ENCODE measurements around the gene TBC1D22A. TPM values are rescaled to one million over a fixed set of nuclear protein-coding genes. Genes with fewer than 3 reads are reported as not detected.

TBC1D22A gene
- total and polyA plus RNA-seq, 2 experiments from 2014 or later, result 9.6 to 13.3 TPM

DNA sequence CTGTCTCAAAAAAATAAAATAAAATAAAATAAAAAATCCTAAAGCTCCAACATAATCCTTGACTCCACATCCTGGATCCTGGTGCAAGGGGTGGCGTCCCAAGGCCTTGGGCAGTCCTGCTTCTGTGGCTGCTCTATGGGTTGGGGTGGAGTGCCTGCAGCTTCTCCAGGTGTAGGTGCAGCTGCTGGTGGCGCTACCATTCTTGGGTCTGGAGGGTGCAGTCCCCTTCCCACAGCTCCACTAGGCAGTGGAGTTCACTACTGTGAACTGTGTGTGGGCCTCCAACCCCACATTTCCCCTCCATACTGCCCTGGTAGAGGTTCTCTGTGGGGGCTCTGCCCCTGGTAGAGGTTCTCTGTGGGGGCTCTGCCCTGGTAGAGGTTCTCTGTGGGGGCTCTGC lies 6.9 kb upstream of the TBC1D22A start (continued):
- TF ChIP-seq, protein P1, sequence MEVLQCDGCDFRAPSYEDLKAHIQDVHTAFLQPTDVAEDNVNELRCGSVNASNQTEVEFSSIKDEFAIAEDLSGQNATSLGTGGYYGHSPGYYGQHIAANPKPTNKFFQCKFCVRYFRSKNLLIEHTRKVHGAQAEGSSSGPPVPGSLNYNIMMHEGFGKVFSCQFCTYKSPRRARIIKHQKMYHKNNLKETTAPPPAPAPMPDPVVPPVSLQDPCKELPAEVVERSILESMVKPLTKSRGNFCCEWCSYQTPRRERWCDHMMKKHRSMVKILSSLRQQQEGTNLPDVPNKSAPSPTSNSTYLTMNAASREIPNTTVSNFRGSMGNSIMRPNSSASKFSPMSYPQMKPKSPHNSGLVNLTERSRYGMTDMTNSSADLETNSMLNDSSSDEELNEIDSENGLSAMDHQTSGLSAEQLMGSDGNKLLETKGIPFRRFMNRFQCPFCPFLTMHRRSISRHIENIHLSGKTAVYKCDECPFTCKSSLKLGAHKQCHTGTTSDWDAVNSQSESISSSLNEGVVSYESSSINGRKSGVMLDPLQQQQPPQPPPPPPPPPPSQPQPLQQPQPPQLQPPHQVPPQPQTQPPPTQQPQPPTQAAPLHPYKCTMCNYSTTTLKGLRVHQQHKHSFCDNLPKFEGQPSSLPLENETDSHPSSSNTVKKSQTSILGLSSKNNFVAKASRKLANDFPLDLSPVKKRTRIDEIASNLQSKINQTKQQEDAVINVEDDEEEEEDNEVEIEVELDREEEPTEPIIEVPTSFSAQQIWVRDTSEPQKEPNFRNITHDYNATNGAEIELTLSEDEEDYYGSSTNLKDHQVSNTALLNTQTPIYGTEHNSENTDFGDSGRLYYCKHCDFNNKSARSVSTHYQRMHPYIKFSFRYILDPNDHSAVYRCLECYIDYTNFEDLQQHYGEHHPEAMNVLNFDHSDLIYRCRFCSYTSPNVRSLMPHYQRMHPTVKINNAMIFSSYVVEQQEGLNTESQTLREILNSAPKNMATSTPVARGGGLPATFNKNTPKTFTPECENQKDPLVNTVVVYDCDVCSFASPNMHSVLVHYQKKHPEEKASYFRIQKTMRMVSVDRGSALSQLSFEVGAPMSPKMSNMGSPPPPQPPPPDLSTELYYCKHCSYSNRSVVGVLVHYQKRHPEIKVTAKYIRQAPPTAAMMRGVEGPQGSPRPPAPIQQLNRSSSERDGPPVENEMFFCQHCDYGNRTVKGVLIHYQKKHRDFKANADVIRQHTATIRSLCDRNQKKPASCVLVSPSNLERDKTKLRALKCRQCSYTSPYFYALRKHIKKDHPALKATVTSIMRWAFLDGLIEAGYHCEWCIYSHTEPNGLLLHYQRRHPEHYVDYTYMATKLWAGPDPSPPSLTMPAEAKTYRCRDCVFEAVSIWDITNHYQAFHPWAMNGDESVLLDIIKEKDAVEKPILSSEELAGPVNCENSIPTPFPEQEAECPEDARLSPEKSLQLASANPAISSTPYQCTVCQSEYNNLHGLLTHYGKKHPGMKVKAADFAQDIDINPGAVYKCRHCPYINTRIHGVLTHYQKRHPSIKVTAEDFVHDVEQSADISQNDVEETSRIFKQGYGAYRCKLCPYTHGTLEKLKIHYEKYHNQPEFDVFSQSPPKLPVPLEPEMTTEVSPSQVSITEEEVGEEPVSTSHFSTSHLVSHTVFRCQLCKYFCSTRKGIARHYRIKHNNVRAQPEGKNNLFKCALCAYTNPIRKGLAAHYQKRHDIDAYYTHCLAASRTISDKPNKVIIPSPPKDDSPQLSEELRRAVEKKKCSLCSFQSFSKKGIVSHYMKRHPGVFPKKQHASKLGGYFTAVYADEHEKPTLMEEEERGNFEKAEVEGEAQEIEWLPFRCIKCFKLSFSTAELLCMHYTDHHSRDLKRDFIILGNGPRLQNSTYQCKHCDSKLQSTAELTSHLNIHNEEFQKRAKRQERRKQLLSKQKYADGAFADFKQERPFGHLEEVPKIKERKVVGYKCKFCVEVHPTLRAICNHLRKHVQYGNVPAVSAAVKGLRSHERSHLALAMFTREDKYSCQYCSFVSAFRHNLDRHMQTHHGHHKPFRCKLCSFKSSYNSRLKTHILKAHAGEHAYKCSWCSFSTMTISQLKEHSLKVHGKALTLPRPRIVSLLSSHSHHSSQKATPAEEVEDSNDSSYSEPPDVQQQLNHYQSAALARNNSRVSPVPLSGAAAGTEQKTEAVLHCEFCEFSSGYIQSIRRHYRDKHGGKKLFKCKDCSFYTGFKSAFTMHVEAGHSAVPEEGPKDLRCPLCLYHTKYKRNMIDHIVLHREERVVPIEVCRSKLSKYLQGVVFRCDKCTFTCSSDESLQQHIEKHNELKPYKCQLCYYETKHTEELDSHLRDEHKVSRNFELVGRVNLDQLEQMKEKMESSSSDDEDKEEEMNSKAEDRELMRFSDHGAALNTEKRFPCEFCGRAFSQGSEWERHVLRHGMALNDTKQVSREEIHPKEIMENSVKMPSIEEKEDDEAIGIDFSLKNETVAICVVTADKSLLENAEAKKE (CRISPR knock-in tag; IDR thresholded peaks at IDR 0.05), result no peak
- TF ChIP-seq STAT1 (IDR thresholded peaks at IDR 0.05; ENCODE audit: unreplicated experiment) (no peak), POLR2AphosphoS5 (IDR thresholded peaks at IDR 0.05; ENCODE audit: low read depth) (no peak), EZH2 (IDR thresholded peaks at IDR 0.05; ENCODE audit: low read depth, unreplicated experiment) (no peak)

DNA sequence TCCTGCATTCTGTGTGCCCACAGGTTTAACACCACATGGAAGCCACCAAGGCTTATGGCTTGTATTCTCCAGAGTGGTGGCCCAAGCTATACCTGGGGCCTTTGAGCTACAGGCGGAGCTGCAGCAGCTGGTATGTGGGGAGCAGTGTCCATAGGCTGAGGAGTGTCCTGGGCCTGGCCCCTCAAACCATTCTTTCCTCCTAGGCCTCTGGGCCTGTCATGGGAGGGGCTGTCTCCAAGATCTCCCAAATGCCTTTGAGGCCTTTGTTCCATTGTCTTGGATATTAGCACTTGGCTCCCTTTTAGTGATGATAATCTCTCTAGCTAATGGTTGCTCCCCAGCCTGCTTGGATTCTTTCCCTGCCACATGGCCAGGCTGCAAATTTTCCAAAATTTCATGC lies 6.4 kb upstream of the TBC1D22A start:
- Histone ChIP-seq H3K79me2 (replicated peaks; ENCODE audit: insufficient read depth) (peaks cover 5% of the 10 kb centered on the region), H3K4me3 (no peak overlapping the region), H4K20me1 (replicated peaks; ENCODE audit: insufficient read depth) (no peaks in the 10 kb centered on the region), H3F3A (replicated peaks; ENCODE audit: low read depth) (peaks cover 11% of the 10 kb centered on the region; the same call in 1 of the 2 replicates), H3K4me1 (ENCODE audit: insufficient read depth) (no peaks in the 10 kb centered on the region), H3K27me3 (ENCODE audit: insufficient read depth) (no peaks in the 10 kb centered on the region), H3K9me2 (ENCODE audit: insufficient read depth) (no peaks in the 10 kb centered on the region), H2AFZ (no peak overlapping the region), H3K4me2 (no peak overlapping the region), H3K27ac (ENCODE audit: low read depth) (no peak overlapping the region), H3K36me3 (ENCODE audit: insufficient read depth) (peaks cover 5% of the 10 kb centered on the region)
- Mint-ChIP-seq H3K9me3 (peaks cover 43% of the 10 kb centered on the region), H3K36me3 (ENCODE audit: low read depth) (peaks cover 38% of the 10 kb centered on the region), H3K27me3 (ENCODE audit: insufficient read depth, low read depth, poor library complexity) (peaks cover 12% of the 10 kb centered on the region), H3K27ac (no peak overlapping the region), H3K4me3 (no peak overlapping the region), H3K4me1 (no peaks in the 10 kb centered on the region; the same call in 2 of the 3 replicates)
- DNase-seq (ENCODE audit: low spot score) (no peak), ATAC-seq (no peak)
- no peak for TF ChIP-seq ZNF114 (CRISPR knock-in tag; IDR thresholded peaks at IDR 0.05)
- no peak for TF ChIP-seq EZH2phosphoT487 (IDR thresholded peaks at IDR 0.05; ENCODE audit: unreplicated experiment)
- TF ChIP-seq EZH2 (IDR thresholded peaks at IDR 0.05; ENCODE audit: low read depth, unreplicated experiment), result no peak
- TF ChIP-seq, protein P2, sequence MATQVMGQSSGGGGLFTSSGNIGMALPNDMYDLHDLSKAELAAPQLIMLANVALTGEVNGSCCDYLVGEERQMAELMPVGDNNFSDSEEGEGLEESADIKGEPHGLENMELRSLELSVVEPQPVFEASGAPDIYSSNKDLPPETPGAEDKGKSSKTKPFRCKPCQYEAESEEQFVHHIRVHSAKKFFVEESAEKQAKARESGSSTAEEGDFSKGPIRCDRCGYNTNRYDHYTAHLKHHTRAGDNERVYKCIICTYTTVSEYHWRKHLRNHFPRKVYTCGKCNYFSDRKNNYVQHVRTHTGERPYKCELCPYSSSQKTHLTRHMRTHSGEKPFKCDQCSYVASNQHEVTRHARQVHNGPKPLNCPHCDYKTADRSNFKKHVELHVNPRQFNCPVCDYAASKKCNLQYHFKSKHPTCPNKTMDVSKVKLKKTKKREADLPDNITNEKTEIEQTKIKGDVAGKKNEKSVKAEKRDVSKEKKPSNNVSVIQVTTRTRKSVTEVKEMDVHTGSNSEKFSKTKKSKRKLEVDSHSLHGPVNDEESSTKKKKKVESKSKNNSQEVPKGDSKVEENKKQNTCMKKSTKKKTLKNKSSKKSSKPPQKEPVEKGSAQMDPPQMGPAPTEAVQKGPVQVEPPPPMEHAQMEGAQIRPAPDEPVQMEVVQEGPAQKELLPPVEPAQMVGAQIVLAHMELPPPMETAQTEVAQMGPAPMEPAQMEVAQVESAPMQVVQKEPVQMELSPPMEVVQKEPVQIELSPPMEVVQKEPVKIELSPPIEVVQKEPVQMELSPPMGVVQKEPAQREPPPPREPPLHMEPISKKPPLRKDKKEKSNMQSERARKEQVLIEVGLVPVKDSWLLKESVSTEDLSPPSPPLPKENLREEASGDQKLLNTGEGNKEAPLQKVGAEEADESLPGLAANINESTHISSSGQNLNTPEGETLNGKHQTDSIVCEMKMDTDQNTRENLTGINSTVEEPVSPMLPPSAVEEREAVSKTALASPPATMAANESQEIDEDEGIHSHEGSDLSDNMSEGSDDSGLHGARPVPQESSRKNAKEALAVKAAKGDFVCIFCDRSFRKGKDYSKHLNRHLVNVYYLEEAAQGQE (IDR thresholded peaks at IDR 0.05; ENCODE audit: unreplicated experiment), result no peak
- TF ChIP-seq ZNF331 (CRISPR knock-in tag; IDR thresholded peaks at IDR 0.05; ENCODE audit: low read depth), result no peak
- TF ChIP-seq NANOG (IDR thresholded peaks at IDR 0.05; ENCODE audit: borderline replicate concordance), result no peak
- no peak for TF ChIP-seq JUNB (IDR thresholded peaks at IDR 0.05; ENCODE audit: unreplicated experiment)
- no peak for TF ChIP-seq POLR2AphosphoS5 (IDR thresholded peaks at IDR 0.05; ENCODE audit: low read depth)
- TF ChIP-seq, protein P3, sequence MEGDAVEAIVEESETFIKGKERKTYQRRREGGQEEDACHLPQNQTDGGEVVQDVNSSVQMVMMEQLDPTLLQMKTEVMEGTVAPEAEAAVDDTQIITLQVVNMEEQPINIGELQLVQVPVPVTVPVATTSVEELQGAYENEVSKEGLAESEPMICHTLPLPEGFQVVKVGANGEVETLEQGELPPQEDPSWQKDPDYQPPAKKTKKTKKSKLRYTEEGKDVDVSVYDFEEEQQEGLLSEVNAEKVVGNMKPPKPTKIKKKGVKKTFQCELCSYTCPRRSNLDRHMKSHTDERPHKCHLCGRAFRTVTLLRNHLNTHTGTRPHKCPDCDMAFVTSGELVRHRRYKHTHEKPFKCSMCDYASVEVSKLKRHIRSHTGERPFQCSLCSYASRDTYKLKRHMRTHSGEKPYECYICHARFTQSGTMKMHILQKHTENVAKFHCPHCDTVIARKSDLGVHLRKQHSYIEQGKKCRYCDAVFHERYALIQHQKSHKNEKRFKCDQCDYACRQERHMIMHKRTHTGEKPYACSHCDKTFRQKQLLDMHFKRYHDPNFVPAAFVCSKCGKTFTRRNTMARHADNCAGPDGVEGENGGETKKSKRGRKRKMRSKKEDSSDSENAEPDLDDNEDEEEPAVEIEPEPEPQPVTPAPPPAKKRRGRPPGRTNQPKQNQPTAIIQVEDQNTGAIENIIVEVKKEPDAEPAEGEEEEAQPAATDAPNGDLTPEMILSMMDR (conservative IDR thresholded peaks at IDR 0.05; ENCODE audit: low read depth in 2 of 2), result no peak
- TF ChIP-seq CREB1 (CRISPR knock-in tag; IDR thresholded peaks at IDR 0.05; ENCODE audit: low read depth), result no peak
- TF ChIP-seq, protein P4, sequence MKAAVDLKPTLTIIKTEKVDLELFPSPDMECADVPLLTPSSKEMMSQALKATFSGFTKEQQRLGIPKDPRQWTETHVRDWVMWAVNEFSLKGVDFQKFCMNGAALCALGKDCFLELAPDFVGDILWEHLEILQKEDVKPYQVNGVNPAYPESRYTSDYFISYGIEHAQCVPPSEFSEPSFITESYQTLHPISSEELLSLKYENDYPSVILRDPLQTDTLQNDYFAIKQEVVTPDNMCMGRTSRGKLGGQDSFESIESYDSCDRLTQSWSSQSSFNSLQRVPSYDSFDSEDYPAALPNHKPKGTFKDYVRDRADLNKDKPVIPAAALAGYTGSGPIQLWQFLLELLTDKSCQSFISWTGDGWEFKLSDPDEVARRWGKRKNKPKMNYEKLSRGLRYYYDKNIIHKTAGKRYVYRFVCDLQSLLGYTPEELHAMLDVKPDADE (IDR thresholded peaks at IDR 0.05), result no peak
- no peak for TF ChIP-seq STAT1 (IDR thresholded peaks at IDR 0.05; ENCODE audit: unreplicated experiment)
